Lower leg skin (tissue), 3 donors: Measurements from ENCODE around the gene NLRC3.

Experiments used
- CTCF ChIP-seq, 3 donors: fragments of 450-650 bp; IDR thresholded peaks; one replicate each; pipeline ENCODE4 v1.5.1; 2016; ENCODE audit warnings: antibody characterized with exemption in 3 of 3, mild to moderate bottlenecking in 3 of 3, moderate library complexity in 2 of 3
- POLR2A ChIP-seq, 2 donors: fragments of 450-650 bp; IDR thresholded peaks; one replicate each; pipeline ENCODE4 v1.6.1; 2016 to 2017; ENCODE audit warnings: antibody characterized with exemption in 2 of 2, mild to moderate bottlenecking in 1 of 2, moderate library complexity in 1 of 2

GRCh38 chr16:3561626-3562025, 15.6 kb downstream of the NLRC3 start:
- TF ChIP-seq CTCF (IDR thresholded peaks at IDR 0.05) = no peak
- TF ChIP-seq POLR2A (IDR thresholded peaks at IDR 0.05) = no peak
